GM12865 (cell line): ENCODE measurements around the gene UGT1A9.

Source experiments
- DNase-seq: peaks from one replicate; pipeline ENCODE4 v3.0.0; 2010; ENCODE audit warnings: low read depth
- H3K4me3 ChIP-seq: 2 replicates; pipeline ENCODE4 v1.5.1; 2011; ENCODE audit warnings: mild to moderate bottlenecking, low read depth, low read length, control low read depth
- TF ChIP-seq, protein P1 (sequence below): IDR thresholded peaks from 2 replicates; pipeline ENCODE4 v1.5.1; 2011; ENCODE audit warnings: low read length, control low read depth, low read depth, inconsistent platforms; ENCODE audit not compliant: insufficient read depth; ENCODE audit errors: missing control alignments

UGT1A9 gene

DNA sequence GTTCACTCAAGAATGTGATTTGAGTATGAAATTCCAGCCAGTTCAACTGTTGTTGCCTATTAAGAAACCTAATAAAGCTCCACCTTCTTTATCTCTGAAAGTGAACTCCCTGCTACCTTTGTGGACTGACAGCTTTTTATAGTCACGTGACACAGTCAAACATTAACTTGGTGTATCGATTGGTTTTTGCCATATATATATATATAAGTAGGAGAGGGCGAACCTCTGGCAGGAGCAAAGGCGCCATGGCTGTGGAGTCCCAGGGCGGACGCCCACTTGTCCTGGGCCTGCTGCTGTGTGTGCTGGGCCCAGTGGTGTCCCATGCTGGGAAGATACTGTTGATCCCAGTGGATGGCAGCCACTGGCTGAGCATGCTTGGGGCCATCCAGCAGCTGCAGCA lies 88.3 kb downstream of the UGT1A9 start, which contains the start of gene UGT1A1:
UGT1A1 (plus strand) TSS at position 228 of the 400 bp plus-strand sequence; CDS start at position 246, 18 bp downstream.
- TF ChIP-seq, protein P1, sequence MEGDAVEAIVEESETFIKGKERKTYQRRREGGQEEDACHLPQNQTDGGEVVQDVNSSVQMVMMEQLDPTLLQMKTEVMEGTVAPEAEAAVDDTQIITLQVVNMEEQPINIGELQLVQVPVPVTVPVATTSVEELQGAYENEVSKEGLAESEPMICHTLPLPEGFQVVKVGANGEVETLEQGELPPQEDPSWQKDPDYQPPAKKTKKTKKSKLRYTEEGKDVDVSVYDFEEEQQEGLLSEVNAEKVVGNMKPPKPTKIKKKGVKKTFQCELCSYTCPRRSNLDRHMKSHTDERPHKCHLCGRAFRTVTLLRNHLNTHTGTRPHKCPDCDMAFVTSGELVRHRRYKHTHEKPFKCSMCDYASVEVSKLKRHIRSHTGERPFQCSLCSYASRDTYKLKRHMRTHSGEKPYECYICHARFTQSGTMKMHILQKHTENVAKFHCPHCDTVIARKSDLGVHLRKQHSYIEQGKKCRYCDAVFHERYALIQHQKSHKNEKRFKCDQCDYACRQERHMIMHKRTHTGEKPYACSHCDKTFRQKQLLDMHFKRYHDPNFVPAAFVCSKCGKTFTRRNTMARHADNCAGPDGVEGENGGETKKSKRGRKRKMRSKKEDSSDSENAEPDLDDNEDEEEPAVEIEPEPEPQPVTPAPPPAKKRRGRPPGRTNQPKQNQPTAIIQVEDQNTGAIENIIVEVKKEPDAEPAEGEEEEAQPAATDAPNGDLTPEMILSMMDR: no peak
- no peak within 1 kb of the TSS for H3K4me3 ChIP-seq
- no peak for DNase-seq

DNA sequence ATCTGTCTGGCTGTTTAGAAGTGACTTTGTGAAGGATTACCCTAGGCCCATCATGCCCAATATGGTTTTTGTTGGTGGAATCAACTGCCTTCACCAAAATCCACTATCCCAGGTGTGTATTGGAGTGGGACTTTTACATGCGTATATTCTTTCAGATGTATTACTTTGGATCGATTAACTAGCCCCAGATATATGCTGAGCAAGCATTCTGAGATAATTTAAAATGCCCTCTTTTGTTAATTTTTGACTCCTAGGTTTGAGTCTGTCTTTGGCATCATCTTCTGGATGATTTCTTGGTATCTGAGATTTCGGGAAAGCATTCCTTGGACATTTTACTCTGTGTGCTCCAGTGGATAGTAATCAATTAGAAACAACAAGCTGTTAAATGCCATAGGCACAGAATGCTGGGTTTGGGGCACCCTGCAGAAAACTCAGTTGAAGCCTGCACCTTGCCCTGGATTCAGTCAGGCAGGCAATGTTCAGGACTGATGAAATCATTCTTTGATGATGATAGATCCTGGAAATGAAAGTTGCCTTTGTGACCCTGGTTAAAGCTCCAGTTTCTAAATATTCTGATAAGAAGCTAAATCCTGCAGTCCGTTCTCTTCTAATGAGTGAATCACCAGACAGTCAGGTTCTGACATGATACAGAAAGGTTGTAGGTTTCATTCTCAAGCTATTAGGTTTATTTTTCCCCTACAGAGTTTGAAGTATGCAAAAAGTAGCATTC lies 89.5 kb downstream of the UGT1A9 start:
- no peak overlapping the region for H3K4me3 ChIP-seq
- no peak for DNase-seq
- TF ChIP-seq, protein P1: no peak

- TF ChIP-seq, protein P1: no peak
- no peak overlapping the region for H3K4me3 ChIP-seq
- no peak for DNase-seq
These were observed 92.6 kb downstream of the UGT1A9 start for GRCh38 chr2:233764264-233764663.

GRCh38 chr2:233764761-233765160 lies 93.1 kb downstream of the UGT1A9 start:
- H3K4me3 ChIP-seq: no peak overlapping the region
- TF ChIP-seq, protein P1: no peak
- no peak for DNase-seq

DNA sequence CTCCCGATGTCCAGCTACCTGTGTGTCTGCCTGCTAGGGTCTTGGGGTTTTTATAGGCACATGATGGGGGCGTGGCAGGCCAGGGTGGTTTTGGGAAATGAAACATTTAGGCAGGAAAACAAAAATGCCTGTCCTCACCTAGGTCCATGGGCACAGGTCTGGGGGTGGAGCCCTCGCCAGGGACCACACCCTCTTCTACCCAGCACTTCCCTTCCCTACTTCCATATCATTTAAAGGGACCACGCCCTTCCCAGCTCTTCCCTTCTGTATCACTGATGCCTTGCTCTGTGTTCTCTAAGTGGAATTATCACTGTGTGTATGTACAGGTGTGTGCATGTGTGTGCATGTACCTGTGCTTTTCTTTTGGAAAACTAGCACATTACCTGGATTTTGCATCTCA lies 94.7 kb downstream of the UGT1A9 start:
- DNase-seq: no peak
- no peak overlapping the region for H3K4me3 ChIP-seq
- TF ChIP-seq, protein P1: no peak

DNA sequence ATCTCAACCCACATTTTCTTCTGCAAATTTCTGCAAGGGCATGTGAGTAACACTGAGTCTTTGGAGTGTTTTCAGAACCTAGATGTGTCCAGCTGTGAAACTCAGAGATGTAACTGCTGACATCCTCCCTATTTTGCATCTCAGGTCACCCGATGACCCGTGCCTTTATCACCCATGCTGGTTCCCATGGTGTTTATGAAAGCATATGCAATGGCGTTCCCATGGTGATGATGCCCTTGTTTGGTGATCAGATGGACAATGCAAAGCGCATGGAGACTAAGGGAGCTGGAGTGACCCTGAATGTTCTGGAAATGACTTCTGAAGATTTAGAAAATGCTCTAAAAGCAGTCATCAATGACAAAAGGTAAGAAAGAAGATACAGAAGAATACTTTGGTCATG lies 96.4 kb downstream of the UGT1A9 start:
- TF ChIP-seq, protein P1: no peak
- no peak for DNase-seq
- no peak overlapping the region for H3K4me3 ChIP-seq

GRCh38 chr2:233769260-233769659 lies 97.6 kb downstream of the UGT1A9 start:
- DNase-seq: no peak
- TF ChIP-seq, protein P1: no peak
- H3K4me3 ChIP-seq: no peak overlapping the region
